MM.1S (cell line): ENCODE data around the gene SPAG7.
A peak's percentile ranks its signal among the peaks of the same experiment; 100 is the strongest.

Experiments used
- DNase-seq: peaks from one replicate; pipeline ENCODE4 v3.0.0-alpha.2; 2015
- H2AFZ ChIP-seq: fragments of 300-600 bp; sonication (generic); 2 replicates; pipeline ENCODE4 v1.6.0; 2016; ENCODE audit warnings: antibody characterized with exemption, low read length
- H3F3A ChIP-seq: fragments of 300-600 bp; sonication (generic); 2 replicates; pipeline ENCODE4 v1.6.1; 2016; ENCODE audit warnings: mild to moderate bottlenecking, antibody characterized with exemption, low read length, moderate library complexity, mixed read lengths; ENCODE audit not compliant: insufficient read depth
- H3K27ac ChIP-seq: fragments of 300-600 bp; sonication (generic); 2 replicates; pipeline ENCODE4 v1.5.1; 2016; ENCODE audit warnings: mild to moderate bottlenecking, low read length
- H3K27me3 ChIP-seq: fragments of 300-600 bp; sonication (generic); replicated peaks from 2 replicates; pipeline ENCODE4 v1.6.0; 2016; ENCODE audit warnings: low read length; ENCODE audit not compliant: insufficient read depth
- H3K36me3 ChIP-seq: fragments of 300-600 bp; sonication (generic); replicated peaks from 2 replicates; pipeline ENCODE4 v1.6.1; 2016; ENCODE audit warnings: mild to moderate bottlenecking, low read length, mixed read lengths; ENCODE audit not compliant: insufficient read depth
- H3K4me1 ChIP-seq: fragments of 300-600 bp; sonication (generic); 2 replicates; pipeline ENCODE4 v1.6.1; 2016; ENCODE audit warnings: low read length, mixed read lengths
- H3K4me2 ChIP-seq: fragments of 300-600 bp; sonication (generic); 2 replicates; pipeline ENCODE4 v1.6.0; 2016; ENCODE audit warnings: low read depth, low read length
- H3K4me3 ChIP-seq: fragments of 300-600 bp; sonication (generic); 2 replicates; pipeline ENCODE4 v1.5.1; 2016; ENCODE audit warnings: low read length, mixed read lengths
- H3K79me2 ChIP-seq: fragments of 300-600 bp; sonication (generic); 2 replicates; pipeline ENCODE4 v1.6.1; 2016; ENCODE audit warnings: mixed run types, low read length, mixed read lengths
- H3K9ac ChIP-seq: fragments of 300-600 bp; sonication (generic); 2 replicates; pipeline ENCODE4 v1.6.1; 2016; ENCODE audit warnings: low read length, mixed read lengths
- H3K9me2 ChIP-seq: fragments of 300-600 bp; sonication (generic); replicated peaks from 2 replicates; pipeline ENCODE4 v1.6.1; 2016; ENCODE audit warnings: mild to moderate bottlenecking, low read length, mixed read lengths; ENCODE audit not compliant: insufficient read depth
- H3K9me3 ChIP-seq: fragments of 300-600 bp; sonication (generic); replicated peaks from 2 replicates; pipeline ENCODE4 v1.6.1; 2016; ENCODE audit warnings: mild to moderate bottlenecking, low read length, mixed read lengths; ENCODE audit not compliant: insufficient read depth
- H4K20me1 ChIP-seq: fragments of 300-600 bp; sonication (generic); 2 replicates; pipeline ENCODE4 v1.6.1; 2016; ENCODE audit warnings: mild to moderate bottlenecking, low read length, moderate library complexity, mixed read lengths; ENCODE audit not compliant: insufficient read depth
- CTCF ChIP-seq: fragments of 300-600 bp; sonication (generic); IDR thresholded peaks from 2 replicates; pipeline ENCODE4 v1.5.1; 2016; ENCODE audit warnings: antibody characterized with exemption, low read length, mixed read lengths
- EZH2 ChIP-seq: fragments of 300-600 bp; sonication (generic); optimal IDR thresholded peaks from 2 replicates; pipeline ENCODE3; 2017; ENCODE audit warnings: low read depth, mild to moderate bottlenecking, antibody characterized with exemption, low read length, mixed read lengths
- EZH2phosphoT487 ChIP-seq: fragments of 300-600 bp; sonication (generic); IDR thresholded peaks from 2 replicates; pipeline ENCODE4 v1.6.1; 2018; ENCODE audit warnings: antibody characterized with exemption, low read length

The SPAG7 gene

GRCh38 chr17:4986951-4987766 lies 19.5 kb upstream of the SPAG7 start, which contains the start of gene CAMTA2:
TSS of gene CAMTA2 (minus strand) at chr17:4987675. CDS start at chr17:4986222, 1,453 bp downstream.
- no peaks in the 10 kb centered on the region for H3K9me2 ChIP-seq
- peaks cover 16% of the 10 kb centered on the region; the same call in 1 of the 2 replicates for H3K4me1 ChIP-seq
- H4K20me1 ChIP-seq = no peaks in the 10 kb centered on the region
- peak within 1 kb of the TSS; percentile 96 for H2AFZ ChIP-seq
- peaks cover 14% of the 10 kb centered on the region; the same call in 1 of the 2 replicates for H3K79me2 ChIP-seq
- no peak for TF ChIP-seq EZH2phosphoT487
- peak; percentile 69 for TF ChIP-seq CTCF
- no peak for TF ChIP-seq EZH2
- H3K36me3 ChIP-seq = no peaks in the 10 kb centered on the region
- H3K9me3 ChIP-seq = no peaks in the 10 kb centered on the region
- H3F3A ChIP-seq = 0 out of 2 replicates have a peak, but pooled peaks cover 5% of the 10 kb centered on the region
- peak; percentile 75 for DNase-seq
- peak within 1 kb of the TSS; percentile 92 for H3K4me3 ChIP-seq
- peak within 1 kb of the TSS; percentile 41; the same call in 1 of the 2 replicates for H3K27ac ChIP-seq
- H3K4me2 ChIP-seq = peak within 1 kb of the TSS; percentile 98
- H3K27me3 ChIP-seq = no peaks in the 10 kb centered on the region
- peak within 1 kb of the TSS; percentile 83 for H3K9ac ChIP-seq

GRCh38 chr17:4986403-4986802 lies 18.8 kb upstream of the SPAG7 start:
- no peak for DNase-seq

GRCh38 chr17:4982305-4982704 lies 14.7 kb upstream of the SPAG7 start:
- Histone ChIP-seq H3K27ac (no peak overlapping the region), H3K9me2 (no peaks in the 10 kb centered on the region), H4K20me1 (no peaks in the 10 kb centered on the region), H3K4me3 (no peak overlapping the region), H3K79me2 (peaks cover 14% of the 10 kb centered on the region; the same call in 1 of the 2 replicates), H3K27me3 (no peaks in the 10 kb centered on the region), H3K9ac (no peak overlapping the region), H3K4me1 (peaks cover 10% of the 10 kb centered on the region; the same call in 1 of the 2 replicates), H3K9me3 (no peaks in the 10 kb centered on the region), H3K36me3 (no peaks in the 10 kb centered on the region), H3K4me2 (no peak overlapping the region), H3F3A (no peaks in the 10 kb centered on the region), H2AFZ (no peak overlapping the region)
- DNase-seq = no peak
- no peak for TF ChIP-seq EZH2phosphoT487
- TF ChIP-seq EZH2 = no peak
- no peak for TF ChIP-seq CTCF

More at GRCh38 chr17:4986403-4986802, 18.8 kb upstream of the SPAG7 start:
- Histone ChIP-seq H3K27ac (no peak overlapping the region), H3F3A (0 out of 2 replicates have a peak, but pooled peaks cover 3% of the 10 kb centered on the region), H3K9ac (peak overlapping the region; percentile 83; the same call in 1 of the 2 replicates), H3K79me2 (peaks cover 14% of the 10 kb centered on the region; the same call in 1 of the 2 replicates), H3K4me3 (peak overlapping the region; percentile 92), H3K4me2 (peak overlapping the region; percentile 98), H3K9me2 (no peaks in the 10 kb centered on the region), H2AFZ (peak overlapping the region; percentile 96; the same call in 1 of the 2 replicates), H3K36me3 (no peaks in the 10 kb centered on the region), H4K20me1 (no peaks in the 10 kb centered on the region), H3K9me3 (no peaks in the 10 kb centered on the region), H3K4me1 (peaks cover 16% of the 10 kb centered on the region; the same call in 1 of the 2 replicates), H3K27me3 (no peaks in the 10 kb centered on the region)
- TF ChIP-seq EZH2 = no peak
